A549 (cell line): ENCODE measurements around the gene SLC4A4.

Experiments
- CTCF ChIP-seq: fragments of >200 bp; sonication (Bioruptor Twin); formaldehyde crosslinking; IDR thresholded peaks from 3 replicates; pipeline ENCODE4 v1.5.1; 2016
- E2F6 ChIP-seq: IDR thresholded peaks from 2 replicates; pipeline ENCODE4 v1.6.1; 2012; ENCODE audit warnings: low read depth, borderline replicate concordance
- ELK1 ChIP-seq: fragments of 150-350 bp; IDR thresholded peaks from 2 replicates; pipeline ENCODE4 v1.6.1; 2014; ENCODE audit warnings: low read depth, mild to moderate bottlenecking, low read length
- EP300 ChIP-seq, 2 experiments: fragments of >200 bp; sonication (Bioruptor Twin); formaldehyde crosslinking; IDR thresholded peaks; 2 replicates in 1 of 2; 3 replicates in 1 of 2; pipeline ENCODE4 v1.6.1; 2016 to 2017
- HMGXB4 ChIP-seq: fragments of 250-450 bp; sonication (Bioruptor Pico); IDR thresholded peaks from 2 replicates; pipeline ENCODE4 v1.5.0; 2021; ENCODE audit warnings: mild to moderate bottlenecking, moderate library complexity, borderline replicate concordance
- JUNB ChIP-seq: fragments of >200 bp; sonication (Bioruptor Twin); formaldehyde crosslinking; IDR thresholded peaks from 2 replicates; pipeline ENCODE4 v1.6.1; 2016
- NPAS2 ChIP-seq: fragments of 250-450 bp; sonication (Bioruptor Pico); IDR thresholded peaks from 2 replicates; pipeline ENCODE4 v1.8.0; 2022; ENCODE audit warnings: mild to moderate bottlenecking, moderate library complexity, borderline replicate concordance
- POLR2A ChIP-seq: IDR thresholded peaks from 2 replicates; pipeline ENCODE4 v1.6.1; 2012; ENCODE audit warnings: mild to moderate bottlenecking, low read length
- POLR2AphosphoS2 ChIP-seq: conservative IDR thresholded peaks from 2 replicates; pipeline ENCODE4 v1.6.1; 2012; ENCODE audit warnings: low read length, improper control_type of control experiment, inconsistent platforms
- RARB ChIP-seq: fragments of 250-450 bp; sonication (Bioruptor Pico); IDR thresholded peaks from 2 replicates; pipeline ENCODE4 v1.8.0; 2021; ENCODE audit warnings: mild to moderate bottlenecking, moderate library complexity
- RFX5 ChIP-seq: fragments of 450-650 bp; IDR thresholded peaks from 2 replicates; pipeline ENCODE4 v1.7.1; 2014; ENCODE audit warnings: antibody characterized with exemption, mild to moderate bottlenecking, moderate library complexity

GRCh38 chr4:71540749-71541269 is 202.0 kb downstream of the SLC4A4 start:
- TF ChIP-seq CTCF (no peak), ELK1 (no peak), POLR2AphosphoS2 (no peak), POLR2A (no peak), RARB (CRISPR knock-in tag) (no peak), E2F6 (no peak), HMGXB4 (no peak), RFX5 (no peak), NPAS2 (CRISPR knock-in tag) (no peak), JUNB (no peak), EP300 (IDR thresholded peaks at IDR 0.05) (no peak)
